K562 (cell line): ENCODE data around the gene LCN15. TPM values are rescaled to one million over a fixed set of nuclear protein-coding genes. Genes with fewer than 3 reads are reported as not detected.

Experiments used
- ATAC-seq: fragments of 200-7000 bp; cut with Tn5 transposase; 3 replicates; pipeline ENCODE4 v1.9.1; 2020; ENCODE audit warnings: moderate library complexity
- BruUV-seq: library from RNA; stranded (reverse); fragments of 400-500 nt; replicated peaks from 2 replicates; lab custom pipeline; 2021; lab: Mats Ljungman, UMichigan
- CTCF ChIA-PET: fragments of 300-600 bp; formaldehyde crosslinking; extraction: SDS; loops from one replicate; lab custom pipeline; 2021; ENCODE audit warnings: low intra/inter-chr PET ratio; lab: Yijun Ruan, JAX
- POLR2A ChIA-PET: fragments of 300-600, 350-650 bp; sonication (Branson Sonifier 250); formaldehyde crosslinking; extraction: SDS; loops from one replicate; lab custom pipeline; 2021; ENCODE audit warnings: antibody characterized with exemption, inconsistent platforms; lab: Yijun Ruan, JAX
- DNase-seq, 4 experiments: peaks; one replicate each; pipeline versions ENCODE4 v3.0.0 to v3.0.0-alpha.2; 2011 to 2018; ENCODE audit warnings: low spot score in 3 of 4, mixed read lengths in 3 of 4; ENCODE audit errors: extremely low read depth in 1 of 4
- FAIRE-seq: peaks from 2 replicates; lab custom pipeline; 2011; peaks lifted over from hg19 to GRCh38; lab: Jason Lieb, UNC
- H2AFZ ChIP-seq: 2 replicates; pipeline ENCODE4 v1.6.0; 2011; ENCODE audit warnings: low read depth, low read length, control low read depth, inconsistent platforms
- H3K27ac ChIP-seq: fragments of 200-600 bp; 3 replicates; pipeline ENCODE4 v1.8.0; 2011; ENCODE audit warnings: low read depth, mild to moderate bottlenecking, control low read depth, inconsistent platforms, low read length, moderate library complexity, mixed read lengths; ENCODE audit errors: extremely low read depth
- H3K27me3 ChIP-seq, 2 experiments: fragments of 300-600 bp in 1 of 2; 2 replicates in 1 of 2; 3 replicates in 1 of 2; pipeline versions ENCODE4 v1.6.0 to v1.8.0; 2011; ENCODE audit warnings: inconsistent platforms in 2 of 2, low read length in 2 of 2, mild to moderate bottlenecking in 1 of 2, mixed read lengths in 1 of 2, moderate library complexity in 1 of 2; ENCODE audit not compliant: control insufficient read depth in 2 of 2, insufficient read depth in 2 of 2
- H3K36me3 ChIP-seq: fragments of 300-600 bp; 3 replicates; pipeline ENCODE4 v1.8.0; 2011; ENCODE audit warnings: mild to moderate bottlenecking, low read length, inconsistent platforms; ENCODE audit not compliant: control insufficient read depth, insufficient read depth
- H3K4me1 ChIP-seq, 2 experiments: fragments of 200-600 bp in 1 of 2; replicated peaks in 1 of 2; 2 replicates in 1 of 2; 3 replicates in 1 of 2; pipeline versions ENCODE4 v1.5.1 to v1.8.0; 2011; ENCODE audit warnings: inconsistent platforms in 2 of 2, low read length in 2 of 2, mild to moderate bottlenecking in 1 of 2, mixed read lengths in 1 of 2, moderate library complexity in 1 of 2; ENCODE audit not compliant: control insufficient read depth in 2 of 2, insufficient read depth in 2 of 2
- H3K4me2 ChIP-seq: 2 replicates; pipeline ENCODE4 v1.6.1; 2011; ENCODE audit warnings: low read length, control low read depth, inconsistent platforms, mixed read lengths; ENCODE audit not compliant: insufficient read depth
- H3K4me3 ChIP-seq: fragments of 200-600 bp; sonication (generic), shearing (Covaris generic); 2 replicates; pipeline ENCODE4 v1.5.1; 2016; ENCODE audit warnings: control low read depth, inconsistent platforms
- H3K79me2 ChIP-seq: fragments of 200-600 bp; 3 replicates; pipeline ENCODE4 v1.8.0; 2011; ENCODE audit warnings: low read length, inconsistent platforms; ENCODE audit not compliant: control insufficient read depth, insufficient read depth
- H3K9ac ChIP-seq, 2 experiments: 2 replicates each; pipeline versions ENCODE4 v1.6.0 to v1.6.1; 2011; ENCODE audit warnings: low read depth in 2 of 2, low read length in 2 of 2, control low read depth in 1 of 2, inconsistent platforms in 1 of 2, mild to moderate bottlenecking in 1 of 2, mixed read lengths in 1 of 2; ENCODE audit not compliant: insufficient read depth in 1 of 2
- H3K9me1 ChIP-seq: one replicate; pipeline ENCODE4 v1.6.0; 2011; ENCODE audit warnings: inconsistent platforms, mild to moderate bottlenecking, low read length, moderate library complexity; ENCODE audit not compliant: control insufficient read depth, insufficient read depth
- H3K9me3 ChIP-seq: replicated peaks from 2 replicates; pipeline ENCODE4 v1.5.1; 2011; ENCODE audit warnings: low read depth, low read length, inconsistent platforms; ENCODE audit not compliant: control insufficient read depth, insufficient read depth
- H4K20me1 ChIP-seq: replicated peaks from 2 replicates; pipeline ENCODE4 v1.6.1; 2011; ENCODE audit warnings: low read length, inconsistent platforms, mixed read lengths; ENCODE audit not compliant: control insufficient read depth, insufficient read depth
- KLF6 ChIP-seq: fragments of 250-450 bp; sonication (Bioruptor Pico); IDR thresholded peaks from 2 replicates; pipeline ENCODE4 v1.4.0; 2020; ENCODE audit warnings: mild to moderate bottlenecking, moderate library complexity, borderline replicate concordance
- PHF20 ChIP-seq: fragments of 450-650 bp; IDR thresholded peaks from 2 replicates; pipeline ENCODE4 v1.6.1; 2018; ENCODE audit not compliant: partially characterized antibody
- PHF21A ChIP-seq: fragments of 450-650 bp; IDR thresholded peaks from 2 replicates; pipeline ENCODE4 v1.6.1; 2017; ENCODE audit warnings: low read depth, borderline replicate concordance
- RFX7 ChIP-seq: fragments of 250-450 bp; sonication (Bioruptor Pico); IDR thresholded peaks from 2 replicates; pipeline ENCODE4 v1.5.1; 2021; ENCODE audit warnings: mild to moderate bottlenecking
- SLC30A9 ChIP-seq: fragments of 250-450 bp; sonication (Bioruptor Pico); IDR thresholded peaks from 2 replicates; pipeline ENCODE4 v1.8.0; 2022; ENCODE audit warnings: mild to moderate bottlenecking, moderate library complexity
- ZNF584 ChIP-seq: fragments of 200-800 bp; sonication (Bioruptor generic); IDR thresholded peaks from 2 replicates; pipeline ENCODE4 v1.6.1; 2016; ENCODE audit warnings: low read depth, mild to moderate bottlenecking, missing genetic modification characterization, missing compliant biosample characterization
- WGBS: fragments of 100-300 bp; shearing (Covaris generic); methylation state at CpG from one replicate; pipeline ENCODE4 v1.1.6; 2016; ENCODE audit warnings: low coverage, mixed read lengths; ENCODE audit not compliant: insufficient coverage; ENCODE audit errors: missing lambda C conversion rate; 5-methylcytosine and 5-hydroxymethylcytosine counted together
- in situ Hi-C: fragments of 300-500 bp; cut with MboI; formaldehyde crosslinking; loops from 4 replicates; pipeline ENCODE4 v1.15.0; 2018; ENCODE audit warnings: inconsistent platforms, mixed read lengths
- intact Hi-C: fragments of 100-400 bp; cut with micrococcal nuclease; formaldehyde crosslinking; loops from 2 replicates; pipeline ENCODE4 v1.14.2; 2022
- polyA plus RNA-seq, 8 experiments: library from polyadenylated mRNA; depleted of rRNA in 4 of 8; stranded (reverse) in 5 of 8; unstranded in 3 of 8; fragments of >200 nt; fragmentation: Nextera tagmentation in 2 of 8; fragmentation: Illumina TruSeq in 1 of 8; extraction: Ambion mirVana in 2 of 8; extraction: Trizol in 1 of 8; gene quantifications; 2 replicates each; pipeline versions ENCODE4 v1.2.1 to v1.2.3, GENCODE V29; 2011 to 2014; ENCODE audit warnings: inconsistent platforms in 1 of 8, missing spikeins in 1 of 8
- total RNA-seq, 7 experiments: library from RNA; depleted of rRNA in 6 of 7; stranded (reverse); fragments of >200 nt in 6 of 7; fragmentation: Illumina TruSeq in 2 of 7; extraction: Trizol in 2 of 7; gene quantifications; 2 replicates each; pipeline versions ENCODE4 v1.2.1 to v1.2.3, GENCODE V29; 2011 to 2021; ENCODE audit warnings: low replicate concordance in 1 of 7
- TF ChIP-seq, protein P1 (sequence below), 2 experiments: fragments of 200-800 bp in 1 of 2; sonication (Bioruptor generic) in 1 of 2; sonication (generic) in 1 of 2; formaldehyde crosslinking in 1 of 2; IDR thresholded peaks in 1 of 2; conservative IDR thresholded peaks in 1 of 2; 2 replicates each; pipeline versions ENCODE4 v1.5.0 to v1.6.1; 2016 to 2020; ENCODE audit warnings: missing compliant biosample characterization in 1 of 2, missing genetic modification characterization in 1 of 2, missing genetic modification reagents in 1 of 2
- TF ChIP-seq, protein P2 (sequence below): fragments of 450-650 bp; IDR thresholded peaks from one replicate; pipeline ENCODE4 v1.6.1; 2018; ENCODE audit warnings: mild to moderate bottlenecking, moderate library complexity; ENCODE audit not compliant: partially characterized antibody
- TF ChIP-seq, protein P3 (sequence below): fragments of 250-450 bp; sonication (Bioruptor Pico); IDR thresholded peaks from 2 replicates; pipeline ENCODE4 v1.5.0; 2020; ENCODE audit warnings: mild to moderate bottlenecking
- TF ChIP-seq, protein P4 (sequence below): fragments of 450-650 bp; formaldehyde crosslinking; IDR thresholded peaks from 2 replicates; pipeline ENCODE4 v1.4.0; 2022; ENCODE audit warnings: missing genetic modification characterization

The LCN15 gene
- total and polyA plus RNA-seq, 9 of the 15 experiments (the other 6 are each of a cell fraction or from before 2014, with no cell fraction given) = 0.66 TPM; not detected in 8

DNA sequence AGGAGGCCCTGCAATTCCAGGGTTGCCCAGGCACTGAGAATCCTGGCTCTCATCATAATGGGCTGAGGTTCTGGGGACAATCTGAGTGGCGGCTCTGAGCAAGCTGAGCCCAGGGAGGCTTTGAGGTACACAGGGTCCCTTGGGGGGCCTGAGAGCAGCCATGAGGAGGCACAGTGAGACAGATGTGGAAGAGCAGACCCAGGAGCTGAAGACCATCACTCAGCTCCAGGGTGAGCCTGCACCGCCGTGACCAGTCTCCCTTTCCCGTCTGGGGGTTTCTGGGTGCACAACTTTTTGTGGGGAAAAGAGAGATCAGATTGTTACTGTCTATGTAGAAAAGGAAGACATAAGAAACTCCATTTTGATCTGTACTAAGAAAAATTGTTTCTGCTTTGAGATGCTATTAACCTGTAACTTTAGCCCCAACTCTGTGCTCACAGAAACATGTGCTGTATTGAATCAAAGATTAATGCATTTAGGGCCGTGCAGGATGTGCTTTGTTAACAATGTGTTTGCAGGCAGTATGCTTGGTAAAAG is 32.0 kb upstream of the LCN15 start, which contains the start of gene CCDC183 (continued):
- TF ChIP-seq, protein P1, sequence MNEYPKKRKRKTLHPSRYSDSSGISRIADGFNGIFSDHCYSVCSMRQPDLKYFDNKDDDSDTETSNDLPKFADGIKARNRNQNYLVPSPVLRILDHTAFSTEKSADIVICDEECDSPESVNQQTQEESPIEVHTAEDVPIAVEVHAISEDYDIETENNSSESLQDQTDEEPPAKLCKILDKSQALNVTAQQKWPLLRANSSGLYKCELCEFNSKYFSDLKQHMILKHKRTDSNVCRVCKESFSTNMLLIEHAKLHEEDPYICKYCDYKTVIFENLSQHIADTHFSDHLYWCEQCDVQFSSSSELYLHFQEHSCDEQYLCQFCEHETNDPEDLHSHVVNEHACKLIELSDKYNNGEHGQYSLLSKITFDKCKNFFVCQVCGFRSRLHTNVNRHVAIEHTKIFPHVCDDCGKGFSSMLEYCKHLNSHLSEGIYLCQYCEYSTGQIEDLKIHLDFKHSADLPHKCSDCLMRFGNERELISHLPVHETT (CRISPR knock-in tag; conservative IDR thresholded peaks at IDR 0.05 in 1 of 2, IDR thresholded peaks at IDR 0.05 in 1 of 2) = peak in 1 of 2 experiments; percentile 39; a peak in 1 of 4 replicates
- TF ChIP-seq KLF6 (CRISPR knock-in tag) = peak; percentile 33; the same call in 1 of the 2 replicates

DNA sequence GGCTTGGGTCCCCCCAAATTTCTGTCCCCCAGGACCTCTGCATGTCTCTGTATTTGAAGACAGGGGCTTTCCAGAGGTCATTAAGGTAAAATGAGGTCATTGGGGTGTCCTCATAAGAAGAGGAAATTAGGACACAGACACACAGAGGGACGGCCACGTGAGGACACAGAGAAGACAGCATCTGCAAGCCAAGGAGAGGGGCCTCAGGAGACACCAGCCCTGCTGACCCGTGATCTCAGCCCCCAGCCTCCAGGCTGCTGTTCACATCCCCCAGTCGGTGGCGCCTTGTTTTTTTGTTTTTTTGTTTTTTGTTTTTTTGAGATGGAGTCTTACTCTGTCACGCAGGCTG is 30.7 kb upstream of the LCN15 start:
- no peak for DNase-seq
- Histone ChIP-seq H3K4me3 (no peak overlapping the region), H3K9me1 (peaks cover 4% of the 10 kb centered on the region), H3K9me3 (no peaks in the 10 kb centered on the region), H3K27ac (no peak overlapping the region), H3K4me2 (no peak overlapping the region), H3K9ac (peak overlapping the region in 1 of 2 experiments; percentile 82; a peak in 2 of 4 replicates), H3K79me2 (peaks cover 19% of the 10 kb centered on the region), H2AFZ (no peak overlapping the region), H3K4me1 (peaks cover 51 to 71% of the 10 kb centered on the region in 2 experiments), H3K27me3 (no peaks in the 10 kb centered on the region), H3K36me3 (peaks cover 18% of the 10 kb centered on the region; the same call in 1 of the 3 replicates), H4K20me1 (peaks cover 5% of the 10 kb centered on the region; the same call in 1 of the 2 replicates)
- no peak for FAIRE-seq
- 53% methylated on average over 6 of the region's 6 CpGs for WGBS
- BruUV-seq = no TSS peak
- no peak for TF ChIP-seq SLC30A9 (CRISPR knock-in tag)
- TF ChIP-seq, protein P2, sequence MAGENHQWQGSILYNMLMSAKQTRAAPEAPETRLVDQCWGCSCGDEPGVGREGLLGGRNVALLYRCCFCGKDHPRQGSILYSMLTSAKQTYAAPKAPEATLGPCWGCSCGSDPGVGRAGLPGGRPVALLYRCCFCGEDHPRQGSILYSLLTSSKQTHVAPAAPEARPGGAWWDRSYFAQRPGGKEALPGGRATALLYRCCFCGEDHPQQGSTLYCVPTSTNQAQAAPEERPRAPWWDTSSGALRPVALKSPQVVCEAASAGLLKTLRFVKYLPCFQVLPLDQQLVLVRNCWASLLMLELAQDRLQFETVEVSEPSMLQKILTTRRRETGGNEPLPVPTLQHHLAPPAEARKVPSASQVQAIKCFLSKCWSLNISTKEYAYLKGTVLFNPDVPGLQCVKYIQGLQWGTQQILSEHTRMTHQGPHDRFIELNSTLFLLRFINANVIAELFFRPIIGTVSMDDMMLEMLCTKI = no peak
- TF ChIP-seq, protein P3, sequence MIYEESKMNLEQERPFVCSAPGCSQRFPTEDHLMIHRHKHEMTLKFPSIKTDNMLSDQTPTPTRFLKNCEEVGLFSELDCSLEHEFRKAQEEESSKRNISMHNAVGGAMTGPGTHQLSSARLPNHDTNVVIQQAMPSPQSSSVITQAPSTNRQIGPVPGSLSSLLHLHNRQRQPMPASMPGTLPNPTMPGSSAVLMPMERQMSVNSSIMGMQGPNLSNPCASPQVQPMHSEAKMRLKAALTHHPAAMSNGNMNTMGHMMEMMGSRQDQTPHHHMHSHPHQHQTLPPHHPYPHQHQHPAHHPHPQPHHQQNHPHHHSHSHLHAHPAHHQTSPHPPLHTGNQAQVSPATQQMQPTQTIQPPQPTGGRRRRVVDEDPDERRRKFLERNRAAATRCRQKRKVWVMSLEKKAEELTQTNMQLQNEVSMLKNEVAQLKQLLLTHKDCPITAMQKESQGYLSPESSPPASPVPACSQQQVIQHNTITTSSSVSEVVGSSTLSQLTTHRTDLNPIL (CRISPR knock-in tag) = no peak
- no peak for TF ChIP-seq PHF20
- TF ChIP-seq PHF21A = no peak
- TF ChIP-seq RFX7 = no peak
- no peak for TF ChIP-seq ZNF584 (CRISPR knock-in tag)
- TF ChIP-seq, protein P4, sequence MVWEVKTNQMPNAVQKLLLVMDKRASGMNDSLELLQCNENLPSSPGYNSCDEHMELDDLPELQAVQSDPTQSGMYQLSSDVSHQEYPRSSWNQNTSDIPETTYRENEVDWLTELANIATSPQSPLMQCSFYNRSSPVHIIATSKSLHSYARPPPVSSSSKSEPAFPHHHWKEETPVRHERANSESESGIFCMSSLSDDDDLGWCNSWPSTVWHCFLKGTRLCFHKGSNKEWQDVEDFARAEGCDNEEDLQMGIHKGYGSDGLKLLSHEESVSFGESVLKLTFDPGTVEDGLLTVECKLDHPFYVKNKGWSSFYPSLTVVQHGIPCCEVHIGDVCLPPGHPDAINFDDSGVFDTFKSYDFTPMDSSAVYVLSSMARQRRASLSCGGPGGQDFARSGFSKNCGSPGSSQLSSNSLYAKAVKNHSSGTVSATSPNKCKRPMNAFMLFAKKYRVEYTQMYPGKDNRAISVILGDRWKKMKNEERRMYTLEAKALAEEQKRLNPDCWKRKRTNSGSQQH (CRISPR knock-in tag) = no peak
- ChIA-PET POLR2A (interaction anchor here (0.6 to 2.8 kb wide), 2 partner anchors 13 to 383 kb away, joined by 4 to 14 read pairs; partner anchors contain the start of gene RABL6), CTCF (no interaction called here)
- in situ Hi-C loops = loop anchor here (25.0 kb wide), 1 partner anchor 442 kb away; the partner anchor contains the start of genes CYSRT1, RNF224, SLC34A3 and TUBB4B
- intact Hi-C loops = no loop called here
- no peak for ATAC-seq
